ENCODE results near the gene GOLT1B. TPM values are rescaled to one million over a fixed set of nuclear protein-coding genes. Genes with fewer than 3 reads are reported as not detected.

The GOLT1B gene
- total RNA-seq, 3 donors from 2014 or later (not counting 1 experiment from before 2014, with no cell fraction given) = 30.9 to 38.0 (median 33.1) TPM

DNA sequence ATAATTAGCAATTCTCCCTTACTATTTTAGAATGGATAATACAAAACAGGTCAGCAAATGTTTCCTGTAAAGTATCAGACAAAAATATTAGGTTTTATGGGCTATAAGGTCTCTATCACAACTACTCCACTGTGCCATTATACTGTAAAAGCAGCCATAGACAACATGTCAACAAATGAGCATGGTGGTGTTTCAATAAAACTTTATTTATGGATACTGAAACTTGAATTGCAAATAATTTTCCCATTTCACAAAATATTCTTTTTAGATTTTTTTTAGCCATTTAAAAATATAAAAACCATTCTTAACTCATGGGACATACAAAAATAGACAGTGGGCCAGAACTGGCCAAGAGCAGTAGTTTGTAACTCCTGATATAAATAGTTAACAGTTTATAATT is 15.6 kb upstream of the GOLT1B start:
- intact Hi-C loops (cut with micrococcal nuclease) = no loop called here
- H3K27ac Mint-ChIP-seq = no peak overlapping the region
- H3K27ac ChIP-seq (ENCODE audit: low read length) = no peak overlapping the region
- ATAC-seq (no peak), DNase-seq (no peak)
- no peaks in the 10 kb centered on the region for H3K27me3 Mint-ChIP-seq (ENCODE audit: low read depth in 2 of 2)
- H3K9me3 Mint-ChIP-seq = no peaks in the 10 kb centered on the region
- TF ChIP-seq, protein P1, sequence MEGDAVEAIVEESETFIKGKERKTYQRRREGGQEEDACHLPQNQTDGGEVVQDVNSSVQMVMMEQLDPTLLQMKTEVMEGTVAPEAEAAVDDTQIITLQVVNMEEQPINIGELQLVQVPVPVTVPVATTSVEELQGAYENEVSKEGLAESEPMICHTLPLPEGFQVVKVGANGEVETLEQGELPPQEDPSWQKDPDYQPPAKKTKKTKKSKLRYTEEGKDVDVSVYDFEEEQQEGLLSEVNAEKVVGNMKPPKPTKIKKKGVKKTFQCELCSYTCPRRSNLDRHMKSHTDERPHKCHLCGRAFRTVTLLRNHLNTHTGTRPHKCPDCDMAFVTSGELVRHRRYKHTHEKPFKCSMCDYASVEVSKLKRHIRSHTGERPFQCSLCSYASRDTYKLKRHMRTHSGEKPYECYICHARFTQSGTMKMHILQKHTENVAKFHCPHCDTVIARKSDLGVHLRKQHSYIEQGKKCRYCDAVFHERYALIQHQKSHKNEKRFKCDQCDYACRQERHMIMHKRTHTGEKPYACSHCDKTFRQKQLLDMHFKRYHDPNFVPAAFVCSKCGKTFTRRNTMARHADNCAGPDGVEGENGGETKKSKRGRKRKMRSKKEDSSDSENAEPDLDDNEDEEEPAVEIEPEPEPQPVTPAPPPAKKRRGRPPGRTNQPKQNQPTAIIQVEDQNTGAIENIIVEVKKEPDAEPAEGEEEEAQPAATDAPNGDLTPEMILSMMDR (IDR thresholded peaks at IDR 0.05) = no peak
- no peaks in the 10 kb centered on the region for H3K4me1 ChIP-seq (ENCODE audit: control insufficient read depth, insufficient read depth, low read length)
- H3K4me3 ChIP-seq (ENCODE audit: low read length) = no peak overlapping the region
- no peak overlapping the region for H3K4me3 Mint-ChIP-seq
- H3K36me3 ChIP-seq (ENCODE audit: control insufficient read depth, insufficient read depth, low read length) = peaks cover 73% of the 10 kb centered on the region
- H3K9me3 ChIP-seq (ENCODE audit: control insufficient read depth, insufficient read depth, low read length) = no peaks in the 10 kb centered on the region
- no peaks in the 10 kb centered on the region for H3K27me3 ChIP-seq (ENCODE audit: control insufficient read depth, insufficient read depth, low read length)
- peaks cover 6 to 9% of the 10 kb centered on the region in 2 donors for H3K4me1 Mint-ChIP-seq
- H3K36me3 Mint-ChIP-seq = peaks cover 17% of the 10 kb centered on the region

- no peak for ATAC-seq
- peaks cover 17% of the 10 kb centered on the region for H3K4me1 ChIP-seq (ENCODE audit: control insufficient read depth, insufficient read depth, low read length)
- 84% methylated on average over 2 of the region's 2 CpGs for WGBS (ENCODE audit: insufficient coverage)
These were observed 1.8 kb upstream of the GOLT1B start for GRCh38 chr12:21499765-21500164.

GRCh38 chr12:21500786-21501257 is 767 bp upstream of the GOLT1B start:
- ATAC-seq (peak in 1 of 3 donors; percentile 5), DNase-seq (no peak)
- Histone ChIP-seq H3K4me3 (ENCODE audit: low read length) (peak overlapping the region; percentile 92), H3K27me3 (ENCODE audit: control insufficient read depth, insufficient read depth, low read length) (no peaks in the 10 kb centered on the region), H3K4me1 (ENCODE audit: control insufficient read depth, insufficient read depth, low read length) (peaks cover 17% of the 10 kb centered on the region), H3K36me3 (ENCODE audit: control insufficient read depth, insufficient read depth, low read length) (peaks cover 29% of the 10 kb centered on the region), H3K9me3 (ENCODE audit: control insufficient read depth, insufficient read depth, low read length) (no peaks in the 10 kb centered on the region), H3K27ac (ENCODE audit: low read length) (peak overlapping the region; percentile 78)
- TF ChIP-seq, protein P1 (IDR thresholded peaks at IDR 0.05) = no peak
- Mint-ChIP-seq H3K36me3 (no peaks in the 10 kb centered on the region), H3K4me3 (no peak overlapping the region), H3K27ac (no peak overlapping the region), H3K9me3 (no peaks in the 10 kb centered on the region), H3K27me3 (ENCODE audit: low read depth in 2 of 2) (no peaks in the 10 kb centered on the region), H3K4me1 (peaks cover 38 to 42% of the 10 kb centered on the region in 2 donors)
- intact Hi-C loops (cut with micrococcal nuclease) = loop anchor here (1.0 to 2.0 kb wide), 2 partner anchors 44 to 64 kb away; partner anchors contain the start of gene PYROXD1
- WGBS (ENCODE audit: insufficient coverage) = 19% methylated on average over 5 of the region's 8 CpGs

More at GRCh38 chr12:21499765-21500164, 1.8 kb upstream of the GOLT1B start:
- Mint-ChIP-seq H3K36me3 (no peaks in the 10 kb centered on the region), H3K4me3 (peak overlapping the region; percentile 28), H3K27ac (no peak overlapping the region), H3K9me3 (no peaks in the 10 kb centered on the region), H3K4me1 (peaks cover 37 to 42% of the 10 kb centered on the region in 2 donors), H3K27me3 (ENCODE audit: low read depth in 2 of 2) (no peaks in the 10 kb centered on the region)
- Histone ChIP-seq H3K9me3 (ENCODE audit: control insufficient read depth, insufficient read depth, low read length) (no peaks in the 10 kb centered on the region), H3K27me3 (ENCODE audit: control insufficient read depth, insufficient read depth, low read length) (no peaks in the 10 kb centered on the region), H3K4me3 (ENCODE audit: low read length) (no peak overlapping the region), H3K36me3 (ENCODE audit: control insufficient read depth, insufficient read depth, low read length) (peaks cover 36% of the 10 kb centered on the region), H3K27ac (ENCODE audit: low read length) (no peak overlapping the region)
- intact Hi-C loops (cut with micrococcal nuclease) = loop anchor here (2.0 kb wide), 1 partner anchor 43 kb away; no protein-coding TSS in a partner anchor
- TF ChIP-seq, protein P1 (IDR thresholded peaks at IDR 0.05) = no peak
- DNase-seq = no peak

DNA sequence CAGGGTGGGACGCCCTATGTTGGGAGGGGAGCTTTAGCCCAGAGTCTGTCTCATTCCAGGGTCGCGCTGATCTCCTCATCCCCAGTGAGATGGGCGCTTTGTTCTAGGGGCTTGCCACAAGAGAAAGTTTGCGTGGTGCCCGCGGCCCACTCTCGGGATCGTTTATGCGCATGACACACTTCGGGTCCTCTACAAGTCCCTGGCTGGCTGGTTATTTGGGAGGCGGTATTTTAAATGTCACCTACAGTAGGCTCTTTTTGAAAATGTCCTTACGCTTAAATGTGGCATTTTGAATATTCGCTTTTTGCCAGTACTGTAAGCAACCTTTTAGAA is 541 bp downstream of the GOLT1B start:
- Mint-ChIP-seq H3K36me3 (no peaks in the 10 kb centered on the region), H3K27me3 (ENCODE audit: low read depth in 2 of 2) (no peaks in the 10 kb centered on the region), H3K27ac (no peak overlapping the region), H3K9me3 (no peaks in the 10 kb centered on the region), H3K4me1 (peaks cover 38 to 42% of the 10 kb centered on the region in 2 donors), H3K4me3 (no peak overlapping the region)
- Histone ChIP-seq H3K4me3 (ENCODE audit: low read length) (peak overlapping the region; percentile 92), H3K9me3 (ENCODE audit: control insufficient read depth, insufficient read depth, low read length) (no peaks in the 10 kb centered on the region), H3K27ac (ENCODE audit: low read length) (peak overlapping the region; percentile 78), H3K27me3 (ENCODE audit: control insufficient read depth, insufficient read depth, low read length) (no peaks in the 10 kb centered on the region), H3K36me3 (ENCODE audit: control insufficient read depth, insufficient read depth, low read length) (peaks cover 16% of the 10 kb centered on the region), H3K4me1 (ENCODE audit: control insufficient read depth, insufficient read depth, low read length) (peaks cover 17% of the 10 kb centered on the region)
- DNase-seq (peak in 1 of 2 donors; percentile 55), ATAC-seq (peak; percentile 3 to 14 (median 8))
- TF ChIP-seq, protein P1 (IDR thresholded peaks at IDR 0.05) = no peak
- WGBS (ENCODE audit: insufficient coverage) = under 1% methylated on average over 14 of the region's 14 CpGs
- intact Hi-C loops (cut with micrococcal nuclease) = no loop called here

Measured in natural killer cell (primary cell).